Activated T-cell treated with anti-CD3 and anti-CD28 coated beads, Interleukin-2, amount 50 U/mL, for 4 hours (primary cell): Measurements from ENCODE around the gene IL12RB1. TPM values are rescaled to one million over a fixed set of nuclear protein-coding genes. Genes with fewer than 3 reads are reported as not detected.
"Not testable (repeated sequence)": the region's sequence is repeated elsewhere in the genome, so short reads cannot be mapped to it uniquely, and the experiment has no call there.

Experiments
- ATAC-seq, 2 donors: fragments of 200-7000 bp; cut with Tn5 transposase; one replicate each; pipeline ENCODE4 v1.10.0; 2021
- DNase-seq: peaks from one replicate; pipeline ENCODE4 v3.0.0-alpha.2; 2020
- H3K27me3 Mint-ChIP-seq: one replicate; pipeline ENCODE4 v1.8.0; 2021; ENCODE audit warnings: low read depth, mixed read lengths
- H3K36me3 Mint-ChIP-seq: one replicate; pipeline ENCODE4 v1.8.0; 2022; ENCODE audit warnings: mixed read lengths; ENCODE audit not compliant: insufficient read depth
- H3K4me1 Mint-ChIP-seq: one replicate; pipeline ENCODE4 v1.8.0; 2021; ENCODE audit warnings: low read depth, mixed read lengths
- H3K4me3 Mint-ChIP-seq: one replicate; pipeline ENCODE4 v1.8.0; 2021; ENCODE audit warnings: mild to moderate bottlenecking, moderate library complexity, mixed read lengths
- H3K9me3 Mint-ChIP-seq: one replicate; pipeline ENCODE4 v1.8.0; 2021; ENCODE audit warnings: mixed read lengths
- total RNA-seq, 3 donors: library from RNA; stranded (reverse); gene quantifications; one replicate each; pipeline ENCODE4 v1.2.1, GENCODE V29; 2021

Gene IL12RB1
- total RNA-seq, 3 donors from 2014 or later, result 10.4 to 16.1 (median 14.8) TPM

DNA sequence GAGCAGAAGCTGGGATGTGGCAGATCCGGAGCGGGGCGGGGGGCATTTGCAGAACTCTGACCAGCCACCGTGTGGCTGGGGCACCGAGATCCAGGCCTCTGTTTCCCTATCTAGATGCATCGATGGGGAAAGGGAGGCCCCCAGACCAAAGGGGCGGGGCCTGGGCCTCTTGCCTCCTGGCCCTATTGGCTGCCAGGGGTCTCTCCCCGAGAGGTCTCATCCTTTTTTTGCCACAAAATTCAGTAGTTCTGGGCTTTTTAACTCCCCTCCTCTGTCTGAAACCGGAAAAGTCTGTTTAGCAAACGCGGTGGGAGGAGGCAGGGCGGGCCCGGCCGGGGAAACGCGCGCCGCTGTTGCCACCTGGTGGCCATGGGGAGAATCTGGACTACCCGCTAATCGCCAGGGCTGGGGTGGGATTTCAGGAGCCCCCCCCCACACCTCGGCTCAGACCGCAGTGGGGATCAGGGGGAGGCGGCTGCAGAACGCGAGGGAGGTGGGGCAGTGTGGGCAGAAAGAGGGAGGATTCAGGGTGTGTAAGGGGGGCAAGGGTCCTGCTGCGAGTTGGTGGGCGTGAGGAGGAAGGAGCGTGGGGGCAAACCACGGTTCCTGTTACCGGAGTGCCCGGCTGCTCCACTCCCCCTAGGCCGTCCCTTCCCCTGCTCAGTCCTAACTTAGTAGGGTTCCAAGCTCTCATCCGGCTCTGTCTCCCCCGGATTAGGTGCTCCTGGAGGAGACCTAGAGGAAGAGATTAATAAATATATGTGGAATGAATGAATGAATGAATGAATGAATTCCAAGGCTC, 28.3 kb downstream of the IL12RB1 start:
- H3K9me3 Mint-ChIP-seq, result no peaks in the 10 kb centered on the region
- peaks cover 13% of the 10 kb centered on the region for H3K4me1 Mint-ChIP-seq
- H3K27me3 Mint-ChIP-seq, result no peaks in the 10 kb centered on the region
- DNase-seq (peak; percentile 81), ATAC-seq (peak; percentile 94 to 95)
- no peak overlapping the region for H3K4me3 Mint-ChIP-seq
- peaks cover 8% of the 10 kb centered on the region for H3K36me3 Mint-ChIP-seq

DNA sequence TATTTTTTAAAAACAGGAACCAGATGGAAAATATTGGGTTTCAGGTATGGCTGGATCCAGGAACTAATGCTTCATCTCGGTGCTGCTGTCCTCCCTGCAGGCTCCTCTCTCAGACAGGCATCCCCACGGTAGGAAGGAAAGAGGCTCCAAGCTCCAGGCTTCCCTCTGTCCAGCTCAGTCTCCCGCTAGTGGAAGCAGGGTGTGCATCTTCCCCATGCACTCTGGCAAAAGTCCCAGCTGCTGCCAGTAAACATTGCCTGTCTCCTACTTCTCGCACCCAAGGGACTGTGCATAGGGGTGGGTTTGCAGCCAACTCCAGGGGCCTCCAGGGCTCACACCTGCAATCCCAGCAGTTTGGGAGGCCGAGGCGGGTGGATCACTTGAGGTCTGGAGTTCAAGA, 29.2 kb downstream of the IL12RB1 start:
- Mint-ChIP-seq H3K27me3 (no peaks in the 10 kb centered on the region), H3K9me3 (no peaks in the 10 kb centered on the region), H3K36me3 (peaks cover 6% of the 10 kb centered on the region), H3K4me1 (peaks cover 16% of the 10 kb centered on the region), H3K4me3 (no peak overlapping the region)
- ATAC-seq (no peak), DNase-seq (no peak)

DNA sequence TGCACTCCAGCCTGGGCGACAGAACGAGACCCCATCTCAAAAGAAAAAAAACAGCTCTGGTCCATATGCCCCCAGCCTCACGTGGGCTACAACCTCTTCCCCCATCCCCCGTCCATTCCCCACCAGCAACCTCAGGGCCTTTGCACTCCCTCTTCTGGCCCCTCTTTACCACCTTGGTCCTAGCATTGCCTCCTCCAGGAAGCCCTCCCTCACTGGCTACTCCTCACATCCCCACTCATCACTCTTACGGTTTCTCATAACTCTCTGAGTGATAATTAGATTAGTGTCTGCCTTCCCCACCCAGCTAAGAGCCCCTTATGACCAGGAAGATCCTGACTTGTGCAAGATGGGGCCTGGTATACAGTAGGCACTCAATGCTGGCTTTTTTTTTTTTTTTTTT, 30.8 kb downstream of the IL12RB1 start:
- H3K4me1 Mint-ChIP-seq, result peaks cover 17% of the 10 kb centered on the region
- DNase-seq (no peak), ATAC-seq (no peak)
- H3K36me3 Mint-ChIP-seq, result peaks cover 3% of the 10 kb centered on the region
- H3K9me3 Mint-ChIP-seq, result no peaks in the 10 kb centered on the region
- H3K27me3 Mint-ChIP-seq, result no peaks in the 10 kb centered on the region
- no peak overlapping the region for H3K4me3 Mint-ChIP-seq

DNA sequence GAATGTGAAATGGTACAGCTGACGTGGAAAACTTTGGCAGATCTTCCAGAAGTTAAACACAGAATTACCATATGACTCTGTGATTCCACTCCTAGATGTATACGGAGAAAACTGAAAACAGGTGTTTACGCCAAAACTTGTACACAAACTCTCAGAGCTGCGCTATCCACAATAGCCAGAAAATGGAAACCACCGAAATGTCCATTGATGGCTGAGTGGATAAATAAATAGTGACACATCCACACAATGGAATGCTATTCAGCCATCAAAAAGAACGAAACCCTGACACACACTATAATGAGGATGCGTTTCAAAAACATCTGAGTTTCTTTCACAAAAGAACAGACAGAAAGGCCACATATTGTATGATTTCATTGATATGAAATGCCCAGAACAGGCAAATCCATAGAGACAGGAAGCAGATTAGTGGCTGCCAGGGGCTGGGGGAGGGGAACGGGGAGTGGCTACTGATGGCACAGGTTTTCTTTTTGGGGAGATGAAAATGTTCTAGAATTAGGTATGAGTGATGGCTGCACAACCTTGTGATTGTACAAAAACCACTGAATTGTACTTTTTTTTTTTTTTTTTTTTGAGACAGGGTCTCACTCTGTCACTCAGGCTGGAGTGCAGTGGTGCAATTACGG, 33.0 kb downstream of the IL12RB1 start:
- no peak for DNase-seq

DNA sequence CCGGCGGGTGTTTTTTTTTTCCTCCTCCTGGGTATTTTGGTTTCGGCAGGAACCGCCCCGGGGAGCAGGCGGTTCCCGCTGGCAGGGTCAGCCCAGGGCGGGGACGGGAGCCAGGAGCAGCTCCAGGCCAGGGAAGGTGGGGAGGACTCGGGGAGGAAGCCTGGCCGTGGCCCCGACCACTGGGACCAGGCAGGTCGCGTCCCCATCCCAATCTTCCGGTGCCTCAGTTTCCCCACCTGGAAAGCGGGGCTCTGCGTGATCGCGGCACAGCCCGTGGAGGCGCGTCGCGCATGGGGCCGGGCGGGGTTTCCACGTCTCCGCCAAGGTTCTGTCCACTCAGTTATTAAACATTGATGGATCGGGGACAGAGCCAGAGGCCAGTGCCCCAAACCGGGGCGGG, 34.8 kb downstream of the IL12RB1 start:
- Mint-ChIP-seq H3K27me3 (no peaks in the 10 kb centered on the region), H3K9me3 (no peaks in the 10 kb centered on the region), H3K4me3 (no peak overlapping the region), H3K36me3 (no peaks in the 10 kb centered on the region), H3K4me1 (peaks cover 17% of the 10 kb centered on the region)
- ATAC-seq (no peak), DNase-seq (no peak)

More for the DNA sequence above, 33.0 kb downstream of the IL12RB1 start:
- Mint-ChIP-seq H3K9me3 (no peaks in the 10 kb centered on the region), H3K27me3 (no peaks in the 10 kb centered on the region), H3K36me3 (no peaks in the 10 kb centered on the region), H3K4me1 (peaks cover 25% of the 10 kb centered on the region), H3K4me3 (no peak overlapping the region)
- ATAC-seq, result no peak

DNA sequence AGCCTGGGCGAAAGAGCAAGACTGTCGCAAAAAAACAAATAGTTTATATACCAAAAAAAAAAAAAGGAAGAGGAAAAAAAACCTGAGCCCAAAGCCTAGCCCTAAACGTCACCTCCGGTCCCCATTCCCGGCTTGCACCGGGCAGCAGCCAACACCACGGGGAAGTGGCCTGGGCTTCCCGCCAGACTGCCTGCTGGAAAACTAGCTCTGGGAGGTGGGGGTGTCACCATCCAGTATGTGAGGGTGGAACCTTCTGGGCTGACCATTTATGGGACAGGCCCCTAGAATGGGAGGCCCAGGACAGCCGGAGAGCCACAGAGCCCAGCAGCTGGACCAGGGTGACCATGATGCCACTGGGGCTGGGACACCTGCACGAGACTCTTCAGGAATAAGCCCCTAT, 37.3 kb downstream of the IL12RB1 start:
- ATAC-seq (no peak), DNase-seq (no peak)
- no peaks in the 10 kb centered on the region for H3K9me3 Mint-ChIP-seq
- no peaks in the 10 kb centered on the region for H3K27me3 Mint-ChIP-seq
- no peak overlapping the region for H3K4me3 Mint-ChIP-seq
- H3K36me3 Mint-ChIP-seq, result no peaks in the 10 kb centered on the region
- peaks cover 41% of the 10 kb centered on the region for H3K4me1 Mint-ChIP-seq

DNA sequence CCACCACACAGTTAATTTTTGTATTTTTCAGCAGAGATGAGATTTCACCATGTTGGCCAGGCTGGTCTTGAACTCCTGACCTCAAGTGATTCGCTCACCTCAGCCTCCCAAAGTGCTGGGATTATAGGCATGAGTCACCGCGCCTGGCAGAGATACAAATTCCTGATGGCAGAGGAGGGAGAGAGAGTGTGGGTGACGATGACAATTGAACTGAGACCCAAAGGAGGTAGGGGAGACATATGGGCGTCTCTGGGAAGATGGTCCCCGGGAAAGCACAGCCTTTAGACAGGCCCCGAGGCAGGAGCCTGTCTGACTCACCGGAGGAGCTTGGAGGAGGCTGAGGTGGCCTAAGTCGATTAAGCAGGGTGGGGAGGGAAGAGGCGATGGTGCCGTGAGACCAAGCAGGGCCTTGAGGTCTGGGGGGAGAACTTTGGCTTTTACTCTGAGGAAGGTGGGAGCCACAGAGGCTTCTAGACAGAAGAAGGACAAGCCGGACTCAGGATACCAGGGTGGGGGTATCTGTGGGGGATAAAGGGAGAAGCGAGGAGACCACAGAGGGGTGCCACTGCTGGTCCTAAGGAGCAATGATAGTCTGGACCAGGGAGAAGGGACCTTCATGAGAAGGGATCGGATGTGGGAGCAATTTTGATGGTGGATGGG, 40.5 kb downstream of the IL12RB1 start:
- no peak for ATAC-seq
- Mint-ChIP-seq H3K4me1 (peaks cover 52% of the 10 kb centered on the region), H3K4me3 (no peak overlapping the region), H3K36me3 (no peaks in the 10 kb centered on the region), H3K27me3 (no peaks in the 10 kb centered on the region), H3K9me3 (no peaks in the 10 kb centered on the region)
- no peak for DNase-seq

DNA sequence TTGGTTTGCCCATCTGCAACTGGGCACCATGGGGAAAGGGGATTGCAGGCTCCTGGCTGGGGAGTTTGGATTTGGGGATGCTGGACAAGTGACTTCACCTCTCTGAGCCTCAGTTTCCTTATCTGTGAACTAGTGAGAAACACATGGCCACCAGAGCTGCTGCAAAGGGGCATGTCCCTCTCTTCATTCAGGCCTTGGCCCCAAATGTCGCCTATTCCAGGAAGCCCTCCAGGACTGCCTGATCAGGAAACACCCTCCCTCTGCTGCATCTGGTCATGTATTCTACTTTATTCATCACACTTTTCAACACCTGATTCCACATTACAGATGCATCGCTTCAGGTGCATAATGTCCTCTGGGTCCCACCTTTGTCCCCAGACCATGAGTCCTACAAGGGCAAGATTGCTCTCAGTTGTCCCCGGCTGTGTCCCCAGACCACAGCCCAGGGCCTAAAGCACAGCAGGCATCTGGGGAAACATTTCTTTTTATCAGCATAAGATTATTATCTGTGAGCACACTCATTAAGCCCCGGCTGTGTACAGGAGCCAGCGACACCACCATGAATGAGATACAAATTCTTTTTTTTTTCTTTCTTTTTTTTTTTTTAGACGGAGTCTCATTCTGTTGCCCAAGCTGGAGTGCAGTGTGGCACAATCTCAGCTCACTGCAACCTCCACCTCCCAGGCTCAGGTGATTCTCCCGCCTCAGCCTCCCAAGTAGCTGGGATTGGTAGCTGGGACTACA, 41.3 kb downstream of the IL12RB1 start:
- DNase-seq, result no peak
- peak; percentile 10 to 17 for ATAC-seq
- Mint-ChIP-seq H3K4me1 (peaks cover 48% of the 10 kb centered on the region), H3K4me3 (peak overlapping the region; percentile 72), H3K36me3 (no peaks in the 10 kb centered on the region), H3K27me3 (no peaks in the 10 kb centered on the region), H3K9me3 (no peaks in the 10 kb centered on the region)

DNA sequence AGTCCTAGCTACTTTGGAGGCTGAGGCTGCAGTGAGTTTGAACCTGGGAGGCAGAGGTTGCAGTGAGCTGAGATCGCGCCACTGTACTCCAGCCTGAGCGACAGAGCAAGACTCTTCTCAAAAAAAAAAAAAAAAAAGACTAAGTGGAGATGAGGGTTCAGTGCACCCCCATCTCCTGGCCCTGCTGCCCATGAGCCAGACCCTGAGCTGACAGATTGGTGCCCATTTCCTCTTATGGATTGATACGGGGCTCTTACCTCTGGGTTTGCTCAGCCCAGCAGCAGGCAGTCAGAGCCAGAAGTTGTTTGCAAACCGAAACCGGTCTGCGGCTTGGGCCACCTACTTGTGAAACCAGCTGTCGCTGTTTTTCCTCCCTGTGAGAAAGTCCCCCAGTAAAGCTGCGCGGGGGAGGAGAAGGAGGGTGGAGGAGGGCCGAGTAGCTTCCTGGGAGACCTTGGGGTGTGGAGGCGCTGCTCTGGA, 41.9 kb downstream of the IL12RB1 start:
- H3K9me3 Mint-ChIP-seq, result no peaks in the 10 kb centered on the region
- H3K4me3 Mint-ChIP-seq, result peak overlapping the region; percentile 72
- peak; percentile 95 to 97 for ATAC-seq
- peaks cover 43% of the 10 kb centered on the region for H3K4me1 Mint-ChIP-seq
- no peaks in the 10 kb centered on the region for H3K36me3 Mint-ChIP-seq
- peak; percentile 79 for DNase-seq
- H3K27me3 Mint-ChIP-seq, result no peaks in the 10 kb centered on the region

DNA sequence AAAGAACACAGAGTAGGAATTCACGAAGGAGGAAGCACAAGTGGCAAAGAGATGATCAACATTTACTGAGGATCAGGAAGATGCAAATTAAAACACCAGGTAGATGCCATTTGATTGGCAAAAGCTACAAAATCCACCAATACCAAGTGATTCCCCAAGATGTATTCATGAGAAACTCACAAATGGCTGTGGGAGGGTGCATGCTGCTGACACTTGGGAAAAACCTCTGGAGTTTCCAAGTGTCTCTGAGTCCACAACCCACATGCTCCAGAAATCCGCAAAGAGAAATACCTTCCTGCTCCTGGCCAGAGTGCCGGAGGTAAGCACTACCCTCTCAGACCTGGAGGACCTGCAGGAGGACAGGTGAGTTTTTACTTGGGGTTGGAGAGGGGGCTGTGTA, 43.1 kb downstream of the IL12RB1 start:
- H3K4me3 Mint-ChIP-seq, result peak overlapping the region; percentile 39
- H3K36me3 Mint-ChIP-seq, result no peaks in the 10 kb centered on the region
- peaks cover 43% of the 10 kb centered on the region for H3K4me1 Mint-ChIP-seq
- ATAC-seq, result no peak
- no peaks in the 10 kb centered on the region for H3K9me3 Mint-ChIP-seq
- H3K27me3 Mint-ChIP-seq, result no peaks in the 10 kb centered on the region
- no peak for DNase-seq

DNA sequence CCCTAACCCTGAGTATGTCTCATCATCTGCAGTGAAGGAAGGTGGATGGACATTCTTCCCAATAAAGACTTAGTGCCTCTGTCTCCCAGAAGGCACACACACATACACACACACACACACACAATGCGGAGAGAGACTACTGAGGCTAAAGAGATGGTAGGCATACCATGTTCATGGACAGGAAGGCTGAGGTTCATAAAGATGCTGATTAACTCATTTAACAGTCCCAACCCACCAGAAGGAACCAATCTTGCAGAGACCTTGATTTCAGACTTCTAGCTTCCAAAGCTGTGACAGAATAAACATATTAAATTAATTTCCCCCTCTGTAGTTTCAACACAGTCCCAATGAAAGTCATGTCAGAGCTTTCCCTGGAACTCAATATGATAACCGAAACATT, 45.7 kb downstream of the IL12RB1 start:
- H3K4me3 Mint-ChIP-seq, result no peak overlapping the region
- H3K27me3 Mint-ChIP-seq, result no peaks in the 10 kb centered on the region
- no peaks in the 10 kb centered on the region for H3K36me3 Mint-ChIP-seq
- H3K9me3 Mint-ChIP-seq, result no peaks in the 10 kb centered on the region
- peaks cover 35% of the 10 kb centered on the region for H3K4me1 Mint-ChIP-seq
- ATAC-seq (no peak), DNase-seq (no peak)

DNA sequence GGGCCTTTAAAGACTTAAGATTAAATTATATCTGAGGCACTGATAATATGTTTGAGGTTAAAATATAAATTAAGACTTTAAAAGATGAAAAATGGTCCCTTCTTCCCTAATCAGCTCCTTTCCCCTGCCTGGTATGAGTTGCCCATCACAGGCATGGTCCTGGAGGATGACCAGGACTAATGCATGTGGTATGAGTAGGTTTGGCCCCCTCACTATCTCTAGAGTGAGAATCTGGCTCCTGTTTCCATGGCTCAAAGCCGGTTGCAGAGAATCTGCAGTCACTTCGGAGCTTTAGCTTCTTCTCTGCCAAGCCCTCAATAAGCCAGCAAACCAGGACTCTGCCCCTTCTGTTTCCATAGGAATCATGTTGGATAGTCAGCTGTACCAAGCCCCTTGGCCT, 54.6 kb downstream of the IL12RB1 start:
- not testable (repeated sequence) for DNase-seq, H3K27me3 Mint-ChIP-seq, H3K4me3 Mint-ChIP-seq, H3K36me3 Mint-ChIP-seq, ATAC-seq, H3K4me1 Mint-ChIP-seq, H3K9me3 Mint-ChIP-seq

DNA sequence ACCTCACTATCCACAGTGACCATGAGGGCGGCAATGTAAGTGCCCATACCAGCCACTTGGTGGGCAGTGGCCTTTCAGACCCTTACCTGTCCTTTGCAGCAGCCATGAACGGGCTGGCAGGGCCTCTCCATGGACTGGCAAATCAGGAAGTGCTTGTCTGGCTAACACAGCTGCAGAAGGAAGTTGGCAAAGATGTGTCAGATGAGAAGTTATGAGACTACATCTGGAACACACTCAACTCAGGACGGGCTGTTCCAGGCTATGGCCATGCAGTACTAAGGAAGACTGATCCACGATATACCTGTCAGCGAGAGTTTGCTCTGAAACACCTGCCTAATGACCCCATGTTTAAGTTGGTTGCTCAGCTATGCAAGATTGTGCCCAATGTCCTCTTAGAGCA, 55.3 kb downstream of the IL12RB1 start:
- not testable (repeated sequence) for H3K4me3 Mint-ChIP-seq

More for the DNA sequence above, 55.3 kb downstream of the IL12RB1 start:
- H3K9me3 Mint-ChIP-seq, H3K4me1 Mint-ChIP-seq, ATAC-seq, H3K27me3 Mint-ChIP-seq, H3K36me3 Mint-ChIP-seq, DNase-seq: not testable (repeated sequence)
